Measurements from ENCODE around the gene EPB41.

GRCh38 chr1:28973596-28974421 is 59.4 kb downstream of the EPB41 start:
- TF ChIP-seq, protein P1, sequence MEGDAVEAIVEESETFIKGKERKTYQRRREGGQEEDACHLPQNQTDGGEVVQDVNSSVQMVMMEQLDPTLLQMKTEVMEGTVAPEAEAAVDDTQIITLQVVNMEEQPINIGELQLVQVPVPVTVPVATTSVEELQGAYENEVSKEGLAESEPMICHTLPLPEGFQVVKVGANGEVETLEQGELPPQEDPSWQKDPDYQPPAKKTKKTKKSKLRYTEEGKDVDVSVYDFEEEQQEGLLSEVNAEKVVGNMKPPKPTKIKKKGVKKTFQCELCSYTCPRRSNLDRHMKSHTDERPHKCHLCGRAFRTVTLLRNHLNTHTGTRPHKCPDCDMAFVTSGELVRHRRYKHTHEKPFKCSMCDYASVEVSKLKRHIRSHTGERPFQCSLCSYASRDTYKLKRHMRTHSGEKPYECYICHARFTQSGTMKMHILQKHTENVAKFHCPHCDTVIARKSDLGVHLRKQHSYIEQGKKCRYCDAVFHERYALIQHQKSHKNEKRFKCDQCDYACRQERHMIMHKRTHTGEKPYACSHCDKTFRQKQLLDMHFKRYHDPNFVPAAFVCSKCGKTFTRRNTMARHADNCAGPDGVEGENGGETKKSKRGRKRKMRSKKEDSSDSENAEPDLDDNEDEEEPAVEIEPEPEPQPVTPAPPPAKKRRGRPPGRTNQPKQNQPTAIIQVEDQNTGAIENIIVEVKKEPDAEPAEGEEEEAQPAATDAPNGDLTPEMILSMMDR (IDR thresholded peaks at IDR 0.05; ENCODE audit: low read depth, low read length) = no peak
- TF ChIP-seq POLR2A (IDR thresholded peaks at IDR 0.05; ENCODE audit: extremely low read depth, insufficient read length) (no peak), MAX (IDR thresholded peaks at IDR 0.05; ENCODE audit: low read depth, low read length) (no peak)
